ENCODE results near the gene IQGAP1.
"Not testable (repeated sequence)": the region's sequence is repeated elsewhere in the genome, so short reads cannot be mapped to it uniquely, and the experiment has no call there.

IQGAP1 gene, protein sequence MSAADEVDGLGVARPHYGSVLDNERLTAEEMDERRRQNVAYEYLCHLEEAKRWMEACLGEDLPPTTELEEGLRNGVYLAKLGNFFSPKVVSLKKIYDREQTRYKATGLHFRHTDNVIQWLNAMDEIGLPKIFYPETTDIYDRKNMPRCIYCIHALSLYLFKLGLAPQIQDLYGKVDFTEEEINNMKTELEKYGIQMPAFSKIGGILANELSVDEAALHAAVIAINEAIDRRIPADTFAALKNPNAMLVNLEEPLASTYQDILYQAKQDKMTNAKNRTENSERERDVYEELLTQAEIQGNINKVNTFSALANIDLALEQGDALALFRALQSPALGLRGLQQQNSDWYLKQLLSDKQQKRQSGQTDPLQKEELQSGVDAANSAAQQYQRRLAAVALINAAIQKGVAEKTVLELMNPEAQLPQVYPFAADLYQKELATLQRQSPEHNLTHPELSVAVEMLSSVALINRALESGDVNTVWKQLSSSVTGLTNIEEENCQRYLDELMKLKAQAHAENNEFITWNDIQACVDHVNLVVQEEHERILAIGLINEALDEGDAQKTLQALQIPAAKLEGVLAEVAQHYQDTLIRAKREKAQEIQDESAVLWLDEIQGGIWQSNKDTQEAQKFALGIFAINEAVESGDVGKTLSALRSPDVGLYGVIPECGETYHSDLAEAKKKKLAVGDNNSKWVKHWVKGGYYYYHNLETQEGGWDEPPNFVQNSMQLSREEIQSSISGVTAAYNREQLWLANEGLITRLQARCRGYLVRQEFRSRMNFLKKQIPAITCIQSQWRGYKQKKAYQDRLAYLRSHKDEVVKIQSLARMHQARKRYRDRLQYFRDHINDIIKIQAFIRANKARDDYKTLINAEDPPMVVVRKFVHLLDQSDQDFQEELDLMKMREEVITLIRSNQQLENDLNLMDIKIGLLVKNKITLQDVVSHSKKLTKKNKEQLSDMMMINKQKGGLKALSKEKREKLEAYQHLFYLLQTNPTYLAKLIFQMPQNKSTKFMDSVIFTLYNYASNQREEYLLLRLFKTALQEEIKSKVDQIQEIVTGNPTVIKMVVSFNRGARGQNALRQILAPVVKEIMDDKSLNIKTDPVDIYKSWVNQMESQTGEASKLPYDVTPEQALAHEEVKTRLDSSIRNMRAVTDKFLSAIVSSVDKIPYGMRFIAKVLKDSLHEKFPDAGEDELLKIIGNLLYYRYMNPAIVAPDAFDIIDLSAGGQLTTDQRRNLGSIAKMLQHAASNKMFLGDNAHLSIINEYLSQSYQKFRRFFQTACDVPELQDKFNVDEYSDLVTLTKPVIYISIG (N-terminal part only)

DNA sequence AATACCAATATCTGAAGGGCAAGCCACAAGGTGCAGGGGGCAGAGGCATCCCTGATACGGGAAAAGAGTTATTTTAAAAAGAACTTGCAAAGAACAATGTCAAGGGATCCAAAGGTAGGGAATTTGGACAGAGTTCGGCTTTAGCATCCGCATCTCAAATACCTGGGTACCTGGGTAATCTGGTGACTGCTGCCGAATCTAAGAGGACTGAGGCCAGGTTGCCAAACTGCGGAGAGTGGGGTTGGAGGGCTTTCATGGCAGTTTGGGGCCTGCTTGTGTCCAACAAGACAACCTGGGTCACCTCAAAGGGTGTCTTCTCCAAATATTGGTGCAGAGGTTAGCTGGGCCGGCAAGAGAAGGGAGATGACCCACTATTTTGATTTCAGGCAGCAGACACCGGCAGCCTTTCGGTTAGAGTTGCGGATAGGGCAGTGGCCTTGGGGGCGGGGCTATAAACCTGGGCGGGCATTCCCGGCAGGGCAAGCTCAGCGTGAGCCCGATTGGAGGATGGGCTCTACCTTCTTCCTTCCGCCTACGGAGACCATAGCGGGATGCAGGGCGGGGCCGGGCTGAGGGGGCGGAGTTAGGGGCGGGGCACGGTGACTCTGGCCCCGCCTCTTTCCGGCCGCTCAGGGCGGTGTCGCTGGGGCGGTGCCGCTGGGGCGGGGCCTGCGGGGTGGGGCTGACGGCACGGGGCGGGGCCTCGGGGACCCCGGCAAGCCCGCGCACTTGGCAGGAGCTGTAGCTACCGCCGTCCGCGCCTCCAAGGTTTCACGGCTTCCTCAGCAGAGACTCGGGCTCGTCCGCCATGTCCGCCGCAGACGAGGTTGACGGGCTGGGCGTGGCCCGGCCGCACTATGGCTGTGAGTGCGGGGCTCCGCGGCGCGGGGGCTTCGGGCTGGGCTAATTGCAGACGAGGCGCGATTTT, at the start of gene IQGAP1:
IQGAP1 (plus strand) TSS at position 709 of the 928 bp plus-strand sequence; CDS start at position 809, 100 bp downstream.
- DNase-seq (ENCODE audit: low spot score): peak; percentile 97

DNA sequence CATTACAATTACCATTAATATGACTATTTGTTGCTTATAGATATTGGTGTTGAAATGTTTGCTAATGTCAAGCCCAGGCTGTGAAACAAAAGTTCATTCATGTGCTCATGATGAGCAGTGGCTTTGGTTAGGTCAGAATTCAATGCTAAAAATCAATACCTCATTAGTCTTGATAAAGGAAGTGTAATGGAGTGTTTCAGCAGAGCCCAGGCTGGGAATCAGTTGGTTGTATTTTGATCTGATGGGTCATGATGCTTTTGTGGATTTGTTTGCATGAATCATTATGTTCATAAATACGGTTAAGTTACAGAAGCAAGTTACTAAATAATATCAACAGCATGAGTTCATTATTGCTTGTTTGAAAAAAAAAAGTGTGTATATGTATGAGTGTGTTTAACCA, 49.5 kb upstream of the IQGAP1 start:
- DNase-seq (ENCODE audit: low spot score): no peak

DNA sequence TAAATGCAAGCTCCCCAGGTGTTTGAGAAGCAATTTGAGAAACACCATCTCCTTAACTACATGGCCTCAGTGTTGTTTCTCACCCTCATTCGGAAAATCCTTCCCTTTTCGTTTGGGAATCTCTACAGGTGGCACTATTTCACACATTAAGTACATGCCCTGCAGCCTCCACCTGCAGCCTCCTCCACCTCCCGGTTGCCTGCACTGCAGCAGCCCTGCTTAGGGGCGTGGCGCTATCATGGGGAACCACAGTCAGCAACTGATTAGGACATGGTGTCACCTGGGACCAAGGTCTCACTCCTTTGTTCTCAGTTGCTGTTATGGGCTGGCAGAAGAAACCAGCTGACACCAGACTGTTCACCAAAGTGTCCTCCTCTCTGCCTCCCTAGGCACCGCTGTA, 47.7 kb upstream of the IQGAP1 start:
- DNase-seq (ENCODE audit: low spot score): no peak

DNA sequence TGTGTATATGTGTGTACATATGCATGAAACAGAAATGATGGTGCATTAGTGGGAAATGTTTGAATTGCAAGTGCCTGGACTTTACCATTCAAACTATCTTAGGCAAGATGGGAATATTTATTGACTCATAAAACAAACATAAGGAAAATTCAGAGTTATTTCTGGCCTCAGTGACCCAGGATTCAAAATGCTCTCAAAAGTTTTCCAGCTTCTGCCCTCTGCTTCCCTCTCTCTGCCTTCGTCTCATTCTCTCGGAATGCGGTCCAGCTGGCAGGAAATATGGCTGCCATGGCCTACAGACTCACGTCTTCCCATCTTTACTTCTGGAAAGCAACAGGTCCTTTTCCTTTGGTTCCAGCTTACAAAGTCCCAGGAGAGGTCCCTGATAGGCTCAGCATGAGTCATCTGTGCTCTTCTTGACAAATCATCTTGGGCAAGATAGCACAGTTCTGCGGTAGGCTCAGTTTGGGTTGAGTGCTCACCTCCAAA, 44.7 kb upstream of the IQGAP1 start:
- DNase-seq (ENCODE audit: low spot score): no peak

DNA sequence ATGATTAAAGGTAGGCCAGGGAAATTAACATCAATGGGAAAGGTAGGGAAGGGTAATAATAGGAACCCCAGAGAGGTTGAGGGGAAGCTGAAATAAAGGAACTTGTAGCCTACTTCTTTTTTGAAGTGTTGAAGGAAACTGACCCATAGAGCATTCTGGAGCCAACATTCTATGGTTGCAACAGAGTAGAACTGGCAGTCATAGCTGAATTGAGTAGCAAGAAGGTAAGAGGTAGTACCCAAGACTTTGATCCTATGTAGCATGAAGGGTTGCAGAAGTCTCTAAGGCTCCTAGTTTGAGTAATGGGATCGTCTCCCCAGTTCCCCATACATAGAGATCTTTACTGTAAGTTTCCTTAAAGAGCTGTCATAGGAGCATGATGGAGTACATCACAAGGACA, 43.4 kb upstream of the IQGAP1 start:
- no peak for DNase-seq (ENCODE audit: low spot score)

DNA sequence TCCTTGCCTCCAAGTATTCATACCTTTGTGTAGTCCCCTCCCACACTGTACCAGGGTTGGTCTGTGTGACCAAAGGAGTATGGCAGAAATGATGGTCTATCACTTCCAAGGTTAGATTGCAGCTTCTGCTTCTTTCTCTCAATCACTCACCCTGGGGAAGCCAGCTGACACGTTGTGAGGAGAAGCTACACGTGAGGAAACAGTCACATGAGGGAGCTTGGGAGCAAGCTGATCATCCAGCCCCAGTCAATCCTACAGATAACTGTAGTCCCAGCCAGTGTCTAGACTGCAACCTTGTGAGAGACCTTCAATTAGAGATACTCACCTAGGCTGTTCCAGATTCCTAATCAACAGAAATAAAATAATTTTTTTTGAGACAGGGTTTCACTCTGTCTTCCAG, 42.2 kb upstream of the IQGAP1 start:
- DNase-seq (ENCODE audit: low spot score): no peak

DNA sequence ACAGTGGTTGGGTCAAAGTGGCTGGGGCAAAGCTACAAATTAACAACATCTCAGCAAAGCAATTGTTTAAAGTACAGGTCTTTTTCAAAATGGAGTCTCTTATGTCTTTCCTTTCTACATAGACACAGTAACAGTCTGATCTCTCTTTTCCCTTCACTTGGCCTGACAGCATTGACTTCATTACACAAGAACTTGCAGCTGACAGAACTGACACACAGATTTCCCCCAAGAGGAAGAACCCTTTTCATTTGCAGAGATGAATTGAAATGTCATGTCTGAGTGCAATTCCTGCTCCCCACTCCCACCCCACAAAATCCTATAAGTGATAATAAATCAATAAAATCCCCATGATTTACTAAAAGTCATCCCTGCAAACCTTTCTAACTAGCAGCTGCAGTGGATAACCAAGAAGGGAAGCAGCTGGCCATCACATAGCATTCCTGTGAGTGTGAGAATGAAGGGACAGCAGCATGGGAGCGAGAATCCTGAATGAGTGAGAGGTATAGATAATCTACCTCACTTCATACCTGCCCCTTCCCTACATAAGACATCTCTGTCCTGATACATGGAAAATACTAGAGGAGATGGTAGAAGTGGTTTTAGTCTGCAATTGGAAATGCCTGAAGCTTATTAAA, 40.5 kb upstream of the IQGAP1 start:
- not testable (repeated sequence) for DNase-seq (ENCODE audit: low spot score)

DNA sequence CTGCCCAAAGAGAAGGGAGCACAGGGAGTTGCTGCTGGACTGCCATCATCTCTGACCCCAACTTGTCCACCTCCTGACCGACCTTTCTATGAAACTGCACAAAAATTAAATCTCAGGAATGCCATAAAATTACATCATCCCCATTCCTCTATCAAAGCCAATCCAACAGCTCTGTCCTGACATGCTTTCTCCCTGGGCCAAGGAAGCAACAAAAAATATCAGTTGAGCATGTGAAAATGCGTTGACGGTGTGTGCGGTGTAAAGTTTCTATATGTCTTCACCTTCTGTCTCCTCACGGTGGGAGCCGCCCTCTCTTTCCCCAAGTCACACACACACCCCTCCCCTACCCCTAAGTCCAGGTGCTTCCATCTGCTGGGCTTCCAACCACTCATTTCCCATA, 39.6 kb upstream of the IQGAP1 start:
- no peak for DNase-seq (ENCODE audit: low spot score)

DNA sequence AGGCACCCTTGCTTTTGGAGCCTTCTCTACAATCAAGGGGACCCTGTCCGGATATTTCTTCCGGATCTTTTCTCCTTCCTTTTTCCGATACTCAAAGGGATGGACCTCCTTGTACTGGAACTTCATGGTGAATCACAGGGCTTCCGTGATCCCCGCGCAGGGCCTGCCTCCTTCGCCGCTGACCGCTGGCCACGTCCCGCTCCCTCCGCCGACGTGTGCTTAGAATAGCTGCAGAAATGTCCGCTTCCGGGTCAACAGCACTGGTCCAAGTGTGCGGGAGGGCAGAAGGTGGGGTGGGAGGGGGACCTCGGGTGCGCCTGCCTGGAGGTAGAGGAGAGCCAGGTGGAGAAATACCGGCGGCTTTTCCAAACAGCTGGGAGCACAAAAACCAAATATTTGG, 39.0 kb upstream of the IQGAP1 start:
- DNase-seq (ENCODE audit: low spot score): no peak

DNA sequence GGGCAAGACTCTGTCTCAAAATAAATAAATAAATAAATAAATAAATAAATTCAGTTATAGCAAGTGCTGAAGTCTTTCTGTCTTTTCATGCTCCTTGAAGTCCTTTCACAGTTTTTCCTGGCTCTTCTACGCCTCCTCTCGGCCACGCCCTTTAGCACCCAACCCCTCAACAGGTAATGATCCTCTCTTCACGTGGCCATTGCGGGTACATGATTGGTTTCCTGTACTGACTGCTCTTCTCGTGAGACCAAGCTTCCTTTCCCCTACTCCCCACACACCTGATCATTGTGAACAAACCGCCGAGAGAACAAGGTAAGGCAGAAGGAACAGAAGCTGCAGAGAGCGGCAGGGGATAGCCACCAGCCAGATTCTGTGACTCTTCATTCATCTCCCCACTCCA, 38.2 kb upstream of the IQGAP1 start:
- no peak for DNase-seq (ENCODE audit: low spot score)

DNA sequence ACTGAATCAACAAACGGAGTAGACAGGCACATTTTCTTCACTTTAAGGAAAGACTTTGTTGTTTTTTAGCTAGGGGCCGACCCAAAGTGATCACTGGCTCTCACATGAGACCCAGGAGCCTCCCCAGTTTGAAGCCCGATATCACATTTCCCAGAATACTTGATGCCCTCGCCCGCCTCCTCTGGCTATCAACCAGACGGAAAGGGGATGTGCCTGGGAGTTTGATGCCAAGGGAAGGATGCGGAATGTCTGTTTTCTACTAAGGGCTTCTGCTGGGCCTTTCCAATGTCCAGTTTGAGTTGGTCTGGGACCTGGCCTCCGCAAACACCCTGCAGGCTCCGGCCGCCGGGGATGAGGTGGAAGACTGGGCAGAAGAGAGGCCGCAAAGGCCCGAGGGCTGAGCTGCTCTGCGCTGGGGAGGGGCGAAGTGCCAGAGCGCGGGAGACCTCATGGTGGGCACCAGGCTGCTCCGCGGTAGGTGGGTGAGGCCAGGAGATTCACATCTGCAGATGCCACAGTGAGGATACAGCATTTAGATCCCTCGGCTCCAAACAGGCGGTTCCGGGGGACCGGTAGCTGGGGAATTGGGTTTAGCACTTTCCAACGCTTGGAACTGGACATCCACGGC, 36.4 kb upstream of the IQGAP1 start:
- no peak for DNase-seq (ENCODE audit: low spot score)

DNA sequence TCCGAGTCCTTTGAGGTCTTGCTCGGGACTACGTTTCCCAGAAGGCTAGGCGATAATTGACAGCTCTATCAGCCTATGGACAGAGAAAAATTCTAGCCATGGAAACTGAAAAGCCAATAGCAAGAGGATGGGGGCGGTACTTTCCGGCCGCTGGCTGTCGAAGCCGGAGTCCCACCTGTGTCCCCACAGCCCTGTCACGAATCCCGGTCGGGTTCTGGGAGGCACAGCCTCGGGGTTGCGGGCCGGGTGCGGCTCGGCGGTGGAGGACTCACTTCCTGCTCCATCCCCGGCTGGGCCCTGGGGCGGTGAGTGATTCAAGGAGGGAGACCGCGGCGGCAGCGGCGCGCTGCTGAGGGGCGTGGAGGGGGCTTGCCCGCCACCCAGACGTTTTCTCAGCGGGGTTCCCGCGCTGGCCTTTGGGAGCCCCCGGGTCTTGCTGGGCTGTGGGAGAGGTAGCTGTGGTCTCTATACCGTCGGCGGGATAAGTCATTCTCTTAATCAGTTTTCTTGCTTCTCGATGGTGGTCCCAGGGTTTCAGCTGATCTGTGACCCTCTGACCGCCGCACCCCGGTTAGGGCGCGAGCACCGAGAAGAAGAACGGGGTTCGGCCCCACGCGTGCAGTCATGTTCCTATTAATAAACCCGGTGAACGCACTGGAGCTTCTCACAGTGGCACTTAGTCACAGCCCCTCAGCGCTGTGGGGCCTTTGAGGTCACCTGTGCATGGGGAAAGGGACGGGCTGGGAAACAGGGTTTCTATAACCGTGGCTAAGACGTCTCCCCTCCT, 35.7 kb upstream of the IQGAP1 start, which contains the start of gene ZNF774:
ZNF774 (plus strand) TSS at position 178 of the 787 bp plus-strand sequence. CDS start 2,377 bp downstream, outside the sequence.
- peak; percentile 99 for DNase-seq (ENCODE audit: low spot score)

DNA sequence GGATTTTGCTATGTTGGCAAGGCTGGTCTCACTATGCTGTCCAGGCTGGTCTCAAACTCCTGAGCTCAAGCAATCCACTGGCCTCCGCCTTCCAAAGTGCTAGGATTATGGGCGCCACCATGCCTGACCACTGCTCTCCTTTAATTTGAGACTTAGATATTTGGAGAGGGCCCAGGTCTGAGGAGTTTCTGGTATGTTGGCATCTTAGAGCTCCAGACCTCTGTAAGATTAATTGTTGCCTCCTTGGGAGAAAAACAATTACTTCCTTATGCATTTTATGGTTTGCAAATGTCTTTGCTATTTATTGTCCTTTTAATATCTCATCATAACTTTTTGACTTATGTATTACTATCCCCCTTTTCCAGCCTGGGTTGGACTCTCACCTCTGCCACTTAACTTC, 33.1 kb upstream of the IQGAP1 start:
- DNase-seq (ENCODE audit: low spot score): no peak

DNA sequence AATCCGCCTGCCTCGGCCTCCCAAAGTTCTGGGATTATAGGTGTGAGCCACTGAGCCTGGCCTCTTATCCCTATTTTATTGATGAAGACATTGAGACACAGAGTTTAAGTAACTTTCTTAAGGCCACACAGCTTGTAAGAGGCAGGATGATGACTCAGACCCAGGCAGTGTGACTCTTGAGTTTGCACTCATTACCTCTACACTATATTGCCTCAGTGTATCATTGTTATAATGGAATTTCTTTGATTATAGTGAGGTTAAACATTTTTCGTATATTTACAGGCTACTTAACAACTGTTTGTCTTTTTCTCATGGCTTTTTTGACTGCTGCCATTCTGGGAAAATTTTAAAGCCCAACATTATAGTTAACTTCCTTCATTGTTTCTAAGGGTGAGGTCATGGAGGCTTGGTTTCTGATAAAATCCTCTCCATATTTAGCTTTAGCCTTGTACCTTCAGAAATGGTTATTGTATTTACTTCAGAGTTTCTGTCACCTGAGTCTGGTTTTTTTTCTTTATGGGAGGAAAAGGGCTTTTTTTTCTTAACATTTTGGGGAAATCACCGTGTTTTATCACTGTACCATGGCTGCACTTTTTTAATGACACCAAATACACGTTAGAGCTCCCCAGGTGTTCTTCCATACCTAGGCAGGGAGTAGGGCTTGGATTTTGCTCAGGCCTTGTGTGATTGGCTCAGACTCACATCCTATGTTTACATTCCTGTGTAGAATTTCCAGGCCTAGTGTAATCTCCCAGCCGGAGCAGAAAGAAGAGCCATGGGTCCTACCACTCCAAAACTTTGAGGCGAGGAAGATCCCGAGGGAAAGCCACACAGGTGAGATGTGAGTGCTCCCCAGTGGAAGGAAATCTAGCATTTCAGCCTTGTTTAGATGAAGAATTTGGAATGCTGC, 29.7 kb upstream of the IQGAP1 start:
- DNase-seq (ENCODE audit: low spot score): no peak

DNA sequence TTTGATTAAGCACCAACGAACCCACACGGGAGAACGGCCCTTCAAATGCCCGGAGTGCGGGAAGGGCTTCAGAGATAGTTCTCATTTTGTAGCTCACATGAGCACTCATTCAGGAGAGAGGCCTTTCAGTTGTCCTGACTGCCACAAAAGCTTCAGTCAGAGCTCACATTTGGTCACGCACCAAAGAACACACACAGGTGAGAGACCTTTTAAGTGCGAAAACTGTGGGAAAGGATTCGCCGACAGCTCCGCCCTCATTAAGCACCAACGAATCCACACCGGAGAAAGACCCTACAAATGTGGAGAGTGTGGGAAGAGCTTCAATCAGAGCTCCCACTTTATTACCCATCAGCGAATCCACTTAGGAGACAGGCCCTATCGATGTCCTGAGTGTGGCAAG, 27.3 kb upstream of the IQGAP1 start:
- DNase-seq (ENCODE audit: low spot score): no peak

DNA sequence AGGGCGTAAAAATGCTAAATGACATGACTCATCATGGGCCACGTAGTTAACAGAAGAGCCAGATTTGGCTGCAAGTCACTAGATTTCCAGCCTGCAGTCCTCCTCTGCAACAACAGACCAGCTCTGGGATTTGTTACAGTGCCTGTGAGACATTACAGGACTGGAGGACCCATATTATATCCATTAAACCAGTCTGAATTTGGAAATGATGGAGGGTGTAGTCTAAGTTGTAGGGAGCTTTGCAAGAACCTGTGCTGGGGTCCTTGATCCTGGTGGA, 25.2 kb upstream of the IQGAP1 start:
- DNase-seq (ENCODE audit: low spot score): no peak

DNA sequence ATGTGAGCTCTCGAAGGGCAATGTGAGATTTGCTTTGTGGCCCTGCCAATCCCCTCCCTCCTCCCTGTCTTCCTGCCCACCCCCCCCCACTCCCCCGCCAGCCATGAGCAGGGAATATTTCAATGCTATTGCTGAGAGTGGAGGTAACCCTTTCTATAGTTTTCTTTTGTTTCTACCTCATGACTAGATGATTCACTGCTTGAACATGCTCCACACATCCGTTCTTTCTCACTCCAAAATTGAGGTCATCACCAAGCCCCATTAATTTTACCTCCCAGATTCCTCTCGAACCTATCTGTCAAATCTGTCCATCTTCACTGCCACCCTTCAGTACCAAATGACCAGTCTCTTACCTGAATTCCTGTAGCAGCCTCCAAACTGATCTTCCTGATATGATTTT, 23.8 kb upstream of the IQGAP1 start:
- no peak for DNase-seq (ENCODE audit: low spot score)

DNA sequence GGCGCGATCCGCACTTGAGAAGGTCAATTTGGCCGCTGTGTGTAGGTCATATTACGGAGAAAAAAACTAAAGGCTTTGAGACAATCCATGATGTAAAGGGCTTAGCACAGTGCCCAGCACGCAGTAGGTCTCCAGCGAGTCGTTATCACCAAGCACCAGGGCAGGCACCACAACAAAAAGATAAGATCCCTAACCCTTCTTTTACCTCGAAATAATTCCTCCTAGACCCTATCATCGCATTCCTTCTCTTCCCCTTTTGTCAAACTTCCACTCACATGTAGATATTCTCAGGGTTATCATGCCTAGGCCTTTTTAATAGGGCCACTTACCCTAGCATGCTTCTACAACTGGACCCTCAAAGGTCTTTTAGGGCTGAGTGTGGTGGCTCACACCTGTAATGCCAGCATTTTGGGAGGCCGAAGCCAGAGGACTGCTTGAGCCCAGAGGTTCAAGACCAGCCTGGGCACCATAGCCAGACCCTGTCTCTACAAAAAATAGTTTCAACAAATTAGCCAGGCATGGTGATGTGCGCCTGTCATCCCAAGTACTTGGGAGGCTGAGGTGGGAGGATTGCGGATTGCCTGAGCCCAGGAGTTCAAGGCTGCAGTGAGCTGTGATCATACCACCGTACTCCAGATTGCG, 22.5 kb upstream of the IQGAP1 start:
- no peak for DNase-seq (ENCODE audit: low spot score)

Data from germinal center (tissue), 1 donor.